Thoracic aorta (tissue), 2 donors: Measurements from ENCODE around the gene SLC8A1. TPM values are rescaled to one million over a fixed set of nuclear protein-coding genes. Genes with fewer than 3 reads are reported as not detected.

Source experiments
- ATAC-seq: fragments of 150-250 bp; one replicate; pipeline ENCODE4 v1.8.0; 2017; ENCODE audit warnings: low read depth; ENCODE audit not compliant: insufficient number of reproducible peaks, low FRiP score
- DNase-seq: peaks from one replicate; pipeline ENCODE4 v3.0.0-alpha.2; 2020; ENCODE audit warnings: low spot score
- H3K27ac ChIP-seq, 2 donors: fragments of 200-600 bp; sonication (generic); 1 replicate in 1 of 2; 2 replicates in 1 of 2; pipeline ENCODE4 v1.5.1; 2016; ENCODE audit warnings: mild to moderate bottlenecking in 2 of 2, moderate library complexity in 2 of 2
- H3K27me3 ChIP-seq: fragments of 200-600 bp; sonication (generic); replicated peaks from 2 replicates; pipeline ENCODE4 v1.6.0; 2016; ENCODE audit warnings: mild to moderate bottlenecking; ENCODE audit not compliant: insufficient read depth
- H3K36me3 ChIP-seq: fragments of 200-600 bp; sonication (generic); one replicate; pipeline ENCODE4 v1.5.1; 2016
- H3K4me1 ChIP-seq, 2 donors: fragments of 200-600 bp; sonication (generic); 1 replicate in 1 of 2; 2 replicates in 1 of 2; pipeline versions ENCODE4 v1.5.1 to v1.6.0; 2016; ENCODE audit warnings: low read depth in 2 of 2, mild to moderate bottlenecking in 1 of 2; ENCODE audit not compliant: control insufficient read depth in 1 of 2
- H3K4me3 ChIP-seq: fragments of 200-600 bp; sonication (generic); 2 replicates; pipeline ENCODE4 v1.5.1; 2016; ENCODE audit warnings: mild to moderate bottlenecking
- H3K9me3 ChIP-seq: fragments of 200-600 bp; sonication (generic); 2 replicates; pipeline ENCODE4 v1.5.1; 2016
- total RNA-seq, 2 donors: library from RNA; depleted of rRNA; stranded (reverse); fragments of >200 nt; gene quantifications; one replicate each; pipeline versions ENCODE4 v1.1.0 to v1.2.3, GENCODE V29; 2016
- TF ChIP-seq, protein P1 (sequence below): fragments of 200-600 bp; sonication (generic); IDR thresholded peaks from one replicate; pipeline ENCODE4 v1.5.1; 2019; ENCODE audit warnings: antibody characterized with exemption

The SLC8A1 gene
- total RNA-seq, 2 donors from 2014 or later = 13.7 to 31.2 TPM

DNA sequence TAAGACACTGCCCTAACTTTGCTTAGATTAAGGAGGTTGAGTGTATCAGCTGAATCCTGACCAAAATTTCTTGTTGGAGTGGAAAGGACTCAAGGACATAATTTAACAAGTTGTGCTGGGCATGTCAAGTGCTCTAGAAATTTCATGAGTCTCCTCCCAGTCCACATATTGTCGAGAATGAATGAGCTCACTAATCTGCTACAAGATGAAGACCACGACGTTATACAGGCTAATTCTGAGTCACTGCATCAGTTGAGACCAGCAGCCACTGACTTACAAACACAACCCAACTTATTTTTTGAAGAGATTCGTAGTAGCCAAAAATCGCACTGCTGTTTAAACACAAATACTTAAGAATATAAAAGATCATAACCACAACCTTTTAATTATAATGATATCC lies 28.7 kb upstream of the SLC8A1 start:
- Histone ChIP-seq H3K36me3 (no peaks in the 10 kb centered on the region), H3K27ac (no peak overlapping the region), H3K4me1 (no peaks in the 10 kb centered on the region), H3K27me3 (no peaks in the 10 kb centered on the region), H3K9me3 (no peaks in the 10 kb centered on the region), H3K4me3 (no peak overlapping the region)
- ATAC-seq = no peak
- no peak for DNase-seq
- TF ChIP-seq, protein P1, sequence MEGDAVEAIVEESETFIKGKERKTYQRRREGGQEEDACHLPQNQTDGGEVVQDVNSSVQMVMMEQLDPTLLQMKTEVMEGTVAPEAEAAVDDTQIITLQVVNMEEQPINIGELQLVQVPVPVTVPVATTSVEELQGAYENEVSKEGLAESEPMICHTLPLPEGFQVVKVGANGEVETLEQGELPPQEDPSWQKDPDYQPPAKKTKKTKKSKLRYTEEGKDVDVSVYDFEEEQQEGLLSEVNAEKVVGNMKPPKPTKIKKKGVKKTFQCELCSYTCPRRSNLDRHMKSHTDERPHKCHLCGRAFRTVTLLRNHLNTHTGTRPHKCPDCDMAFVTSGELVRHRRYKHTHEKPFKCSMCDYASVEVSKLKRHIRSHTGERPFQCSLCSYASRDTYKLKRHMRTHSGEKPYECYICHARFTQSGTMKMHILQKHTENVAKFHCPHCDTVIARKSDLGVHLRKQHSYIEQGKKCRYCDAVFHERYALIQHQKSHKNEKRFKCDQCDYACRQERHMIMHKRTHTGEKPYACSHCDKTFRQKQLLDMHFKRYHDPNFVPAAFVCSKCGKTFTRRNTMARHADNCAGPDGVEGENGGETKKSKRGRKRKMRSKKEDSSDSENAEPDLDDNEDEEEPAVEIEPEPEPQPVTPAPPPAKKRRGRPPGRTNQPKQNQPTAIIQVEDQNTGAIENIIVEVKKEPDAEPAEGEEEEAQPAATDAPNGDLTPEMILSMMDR = no peak

DNA sequence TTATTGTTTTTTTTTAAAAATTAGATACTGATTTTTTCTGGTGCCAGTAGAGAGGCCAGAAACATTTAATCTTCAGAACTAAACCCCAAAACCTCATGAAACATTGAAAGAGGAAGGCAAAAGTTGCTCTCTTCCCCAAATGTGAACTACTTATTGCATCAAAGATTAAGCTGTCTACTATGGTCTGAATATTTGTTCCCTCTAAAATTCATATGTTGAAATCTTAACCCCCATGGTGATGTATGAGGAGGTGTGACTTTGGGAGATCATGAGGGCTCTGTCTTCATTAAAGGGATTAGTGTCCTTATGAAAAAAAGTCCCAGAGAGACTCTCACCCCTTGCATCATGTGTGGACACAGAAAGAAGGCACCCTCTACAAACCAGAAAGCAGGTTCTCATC lies 28.2 kb upstream of the SLC8A1 start:
- no peaks in the 10 kb centered on the region for H3K27me3 ChIP-seq
- ATAC-seq (no peak), DNase-seq (no peak)
- no peaks in the 10 kb centered on the region for H3K36me3 ChIP-seq
- no peaks in the 10 kb centered on the region for H3K9me3 ChIP-seq
- TF ChIP-seq, protein P1 = no peak
- no peak overlapping the region for H3K27ac ChIP-seq
- H3K4me1 ChIP-seq = no peaks in the 10 kb centered on the region
- H3K4me3 ChIP-seq = no peak overlapping the region

DNA sequence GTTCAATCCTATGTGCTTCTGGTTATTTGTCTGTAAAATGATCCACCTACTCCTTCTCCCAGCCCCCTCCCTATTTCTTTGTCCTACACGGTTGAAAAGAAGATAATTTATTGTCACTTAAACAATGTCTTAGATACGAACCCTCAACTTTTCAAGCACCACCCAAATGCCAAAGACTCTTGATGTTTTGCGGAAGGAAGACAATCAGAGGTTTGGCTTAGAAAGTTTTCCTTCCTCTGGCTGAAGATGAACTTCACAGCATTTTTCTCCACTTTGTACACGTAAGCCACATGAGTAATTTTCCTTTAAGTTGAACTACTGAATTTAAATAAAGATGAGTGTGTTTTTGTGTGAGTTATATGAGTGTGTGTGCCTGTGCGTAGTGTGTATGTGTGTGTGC lies 25.5 kb upstream of the SLC8A1 start:
- TF ChIP-seq, protein P1 = no peak
- no peak for DNase-seq
- H3K27me3 ChIP-seq = no peaks in the 10 kb centered on the region
- no peak overlapping the region for H3K4me3 ChIP-seq
- no peak for ATAC-seq
- no peak overlapping the region for H3K27ac ChIP-seq
- no peaks in the 10 kb centered on the region for H3K9me3 ChIP-seq
- no peaks in the 10 kb centered on the region for H3K36me3 ChIP-seq
- H3K4me1 ChIP-seq = no peaks in the 10 kb centered on the region

GRCh38 chr2:40476436-40476835 lies 24.5 kb upstream of the SLC8A1 start:
- H3K27me3 ChIP-seq = no peaks in the 10 kb centered on the region
- ATAC-seq (no peak), DNase-seq (no peak)
- H3K27ac ChIP-seq = no peak overlapping the region
- H3K9me3 ChIP-seq = no peaks in the 10 kb centered on the region
- H3K4me1 ChIP-seq = no peaks in the 10 kb centered on the region
- TF ChIP-seq, protein P1 = no peak
- no peak overlapping the region for H3K4me3 ChIP-seq
- no peaks in the 10 kb centered on the region for H3K36me3 ChIP-seq

DNA sequence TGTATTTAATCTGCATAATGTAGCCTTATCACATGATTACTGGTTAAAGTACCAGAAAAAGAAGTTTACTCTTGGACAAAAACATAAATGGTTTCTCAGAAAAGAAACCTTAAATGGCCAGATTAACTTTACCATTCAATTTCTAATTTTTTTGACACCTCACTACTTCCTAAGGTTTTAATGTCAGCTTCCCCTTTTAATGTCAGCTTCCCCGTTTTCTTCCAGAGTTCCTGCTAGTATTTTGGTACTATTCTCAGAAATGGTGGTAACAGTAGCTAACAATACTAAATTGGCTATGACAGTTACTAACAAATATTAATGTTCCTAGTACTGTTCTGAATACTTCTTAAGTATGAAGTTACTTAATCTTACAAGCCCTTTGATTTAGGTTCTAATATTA lies 22.4 kb upstream of the SLC8A1 start:
- H3K27ac ChIP-seq = no peak overlapping the region
- no peaks in the 10 kb centered on the region for H3K27me3 ChIP-seq
- no peak overlapping the region for H3K4me3 ChIP-seq
- no peaks in the 10 kb centered on the region for H3K4me1 ChIP-seq
- H3K9me3 ChIP-seq = no peaks in the 10 kb centered on the region
- ATAC-seq (no peak), DNase-seq (no peak)
- no peaks in the 10 kb centered on the region for H3K36me3 ChIP-seq
- TF ChIP-seq, protein P1 = no peak
